MM.1S (cell line): ENCODE data around the gene MYCBP.

Source experiments
- CTCF ChIP-seq: fragments of 300-600 bp; sonication (generic); IDR thresholded peaks from 2 replicates; pipeline ENCODE4 v1.5.1; 2016; ENCODE audit warnings: antibody characterized with exemption, low read length, mixed read lengths
- EZH2 ChIP-seq: fragments of 300-600 bp; sonication (generic); optimal IDR thresholded peaks from 2 replicates; pipeline ENCODE3; 2017; ENCODE audit warnings: low read depth, mild to moderate bottlenecking, antibody characterized with exemption, low read length, mixed read lengths
- EZH2phosphoT487 ChIP-seq: fragments of 300-600 bp; sonication (generic); IDR thresholded peaks from 2 replicates; pipeline ENCODE4 v1.6.1; 2018; ENCODE audit warnings: antibody characterized with exemption, low read length

DNA sequence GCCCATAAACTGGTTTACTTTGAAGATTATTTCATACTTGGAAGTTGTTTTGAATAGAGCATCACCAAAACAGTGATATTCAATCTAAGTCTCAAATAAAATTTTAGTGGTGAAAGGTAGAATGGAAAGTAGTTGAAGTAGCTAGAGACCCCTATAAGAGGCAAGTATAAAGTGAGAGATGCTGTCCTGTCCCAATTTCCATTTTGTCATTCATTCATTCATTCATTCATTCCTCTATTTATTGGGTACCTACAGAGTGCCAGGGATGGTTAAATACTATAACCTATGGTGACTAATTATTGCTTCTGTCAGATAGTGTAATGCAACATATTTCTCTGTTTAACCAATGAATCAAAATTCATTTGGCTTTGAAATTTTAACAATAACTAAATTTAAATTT is 46.3 kb downstream of the MYCBP start:
- TF ChIP-seq CTCF: no peak
- no peak for TF ChIP-seq EZH2
- TF ChIP-seq EZH2phosphoT487: no peak
